Fibroblast of lung (primary cell): ENCODE data around the gene SLC22A12.

Source experiments
- CTCF ChIP-seq, 2 donors: IDR thresholded peaks in 1 of 2; conservative IDR thresholded peaks in 1 of 2; 1 replicate in 1 of 2; 2 replicates in 1 of 2; pipeline ENCODE4 v1.5.1; 2011 to 2012; ENCODE audit warnings: low read length in 2 of 2, control low read depth in 1 of 2, inconsistent platforms in 1 of 2, low read depth in 1 of 2, mild to moderate bottlenecking in 1 of 2
- EZH2 ChIP-seq: IDR thresholded peaks from 2 replicates; pipeline ENCODE4 v1.5.1; 2012; ENCODE audit warnings: low read length, control low read depth, mild to moderate bottlenecking; ENCODE audit errors: missing control alignments

GRCh38 chr11:64571410-64572091 lies 19.5 kb upstream of the SLC22A12 start:
- TF ChIP-seq CTCF (conservative IDR thresholded peaks at IDR 0.05 in 1 of 2, IDR thresholded peaks at IDR 0.05 in 1 of 2; ENCODE audit: low read depth in 1 of 2, low read length in 2 of 2) = no peak
- TF ChIP-seq EZH2 = no peak
